Testis (tissue), 3 donors: ENCODE results near the gene TTC23L. TPM values are rescaled to one million over a fixed set of nuclear protein-coding genes. Genes with fewer than 3 reads are reported as not detected.

Experiments used
- DNase-seq: peaks from one replicate; pipeline ENCODE4 v3.0.0-alpha.2; 2019
- H3K27ac ChIP-seq, 2 donors: fragments of 200-600 bp; sonication (generic); one replicate each; pipeline ENCODE4 v1.5.1; 2019
- H3K27me3 ChIP-seq: fragments of 200-600 bp; sonication (generic); one replicate; pipeline ENCODE4 v1.5.1; 2019
- H3K36me3 ChIP-seq: fragments of 200-600 bp; sonication (generic); one replicate; pipeline ENCODE4 v1.5.1; 2017; ENCODE audit warnings: low read depth; ENCODE audit errors: missing control alignments
- H3K4me1 ChIP-seq: fragments of 200-600 bp; sonication (generic); one replicate; pipeline ENCODE4 v1.5.1; 2019
- H3K4me3 ChIP-seq, 2 donors: fragments of 200-600 bp; sonication (generic); one replicate each; pipeline ENCODE4 v1.5.1; 2017 to 2019
- H3K9me3 ChIP-seq: fragments of 200-600 bp; sonication (generic); one replicate; pipeline ENCODE4 v1.5.1; 2017
- POLR2A ChIP-seq: fragments of 450-650 bp; IDR thresholded peaks from one replicate; pipeline ENCODE4 v1.6.1; 2017; ENCODE audit warnings: antibody characterized with exemption, mild to moderate bottlenecking, moderate library complexity
- WGBS, 2 donors: methylation state at CpG; one replicate each; pipeline ENCODE4 v1.1.5; 2018; 5-methylcytosine and 5-hydroxymethylcytosine counted together
- intact Hi-C: fragments of 100-400 bp; cut with DNase I; formaldehyde crosslinking; loops from one replicate; pipeline ENCODE4 v1.15.1; 2023; ENCODE audit warnings: low total_unique reads
- polyA plus RNA-seq: library from polyadenylated mRNA; stranded (reverse); fragments of 350-450 nt; fragmentation: Illumina TruSeq; extraction: RNeasy Lipid Tissue Mini Kit (QIAGEN cat#74804); gene quantifications from one replicate; pipeline ENCODE4 v1.2.3, GENCODE V29; 2014; ENCODE audit warnings: low read depth, low replicate concordance; ENCODE audit not compliant: insufficient read depth
- total RNA-seq, 2 donors: library from RNA; depleted of rRNA; stranded (reverse); fragments of >200 nt; gene quantifications; one replicate each; pipeline ENCODE4 v1.2.3, GENCODE V29; 2016
- TF ChIP-seq, protein P1 (sequence below), 3 experiments: fragments of 450-650 bp in 2 of 3; fragments of 200-600 bp in 1 of 3; sonication (generic) in 1 of 3; IDR thresholded peaks; one replicate each; pipeline ENCODE4 v1.5.1; 2016 to 2019; ENCODE audit warnings: antibody characterized with exemption in 3 of 3, mild to moderate bottlenecking in 2 of 3, moderate library complexity in 1 of 3

TTC23L gene
- total and polyA plus RNA-seq, 3 donors from 2014 or later = 16.9 to 60.6 (median 28.2) TPM

DNA sequence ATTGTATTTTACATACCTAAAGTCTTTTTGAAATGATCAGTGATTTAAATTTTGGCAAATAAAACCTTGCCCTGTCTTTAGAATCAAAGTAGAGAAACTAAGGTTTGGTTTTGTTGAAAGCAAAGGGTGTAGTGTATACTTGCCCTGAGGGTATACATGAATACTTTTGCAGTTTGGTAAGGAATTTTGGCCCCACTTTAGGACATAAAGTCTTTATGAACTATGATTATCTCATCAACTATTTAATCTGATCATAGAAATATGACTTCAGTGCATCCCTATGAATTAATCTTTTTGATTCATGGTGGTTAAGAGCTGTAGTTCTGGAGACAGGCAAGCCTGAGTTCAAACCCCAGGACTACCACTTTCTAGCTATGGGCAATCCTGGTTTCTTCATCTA lies 58.7 kb downstream of the TTC23L start:
- H3K36me3 ChIP-seq = no peaks in the 10 kb centered on the region
- H3K4me1 ChIP-seq = no peaks in the 10 kb centered on the region
- H3K9me3 ChIP-seq = no peaks in the 10 kb centered on the region
- intact Hi-C loops = loop anchor here (5.0 kb wide), 1 partner anchor 410 kb away; no protein-coding TSS in a partner anchor
- TF ChIP-seq POLR2A = no peak
- TF ChIP-seq, protein P1, sequence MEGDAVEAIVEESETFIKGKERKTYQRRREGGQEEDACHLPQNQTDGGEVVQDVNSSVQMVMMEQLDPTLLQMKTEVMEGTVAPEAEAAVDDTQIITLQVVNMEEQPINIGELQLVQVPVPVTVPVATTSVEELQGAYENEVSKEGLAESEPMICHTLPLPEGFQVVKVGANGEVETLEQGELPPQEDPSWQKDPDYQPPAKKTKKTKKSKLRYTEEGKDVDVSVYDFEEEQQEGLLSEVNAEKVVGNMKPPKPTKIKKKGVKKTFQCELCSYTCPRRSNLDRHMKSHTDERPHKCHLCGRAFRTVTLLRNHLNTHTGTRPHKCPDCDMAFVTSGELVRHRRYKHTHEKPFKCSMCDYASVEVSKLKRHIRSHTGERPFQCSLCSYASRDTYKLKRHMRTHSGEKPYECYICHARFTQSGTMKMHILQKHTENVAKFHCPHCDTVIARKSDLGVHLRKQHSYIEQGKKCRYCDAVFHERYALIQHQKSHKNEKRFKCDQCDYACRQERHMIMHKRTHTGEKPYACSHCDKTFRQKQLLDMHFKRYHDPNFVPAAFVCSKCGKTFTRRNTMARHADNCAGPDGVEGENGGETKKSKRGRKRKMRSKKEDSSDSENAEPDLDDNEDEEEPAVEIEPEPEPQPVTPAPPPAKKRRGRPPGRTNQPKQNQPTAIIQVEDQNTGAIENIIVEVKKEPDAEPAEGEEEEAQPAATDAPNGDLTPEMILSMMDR (IDR thresholded peaks at IDR 0.05) = no peak
- no peak overlapping the region for H3K4me3 ChIP-seq
- H3K27me3 ChIP-seq = no peaks in the 10 kb centered on the region
- no peak for DNase-seq
- H3K27ac ChIP-seq = no peak overlapping the region

DNA sequence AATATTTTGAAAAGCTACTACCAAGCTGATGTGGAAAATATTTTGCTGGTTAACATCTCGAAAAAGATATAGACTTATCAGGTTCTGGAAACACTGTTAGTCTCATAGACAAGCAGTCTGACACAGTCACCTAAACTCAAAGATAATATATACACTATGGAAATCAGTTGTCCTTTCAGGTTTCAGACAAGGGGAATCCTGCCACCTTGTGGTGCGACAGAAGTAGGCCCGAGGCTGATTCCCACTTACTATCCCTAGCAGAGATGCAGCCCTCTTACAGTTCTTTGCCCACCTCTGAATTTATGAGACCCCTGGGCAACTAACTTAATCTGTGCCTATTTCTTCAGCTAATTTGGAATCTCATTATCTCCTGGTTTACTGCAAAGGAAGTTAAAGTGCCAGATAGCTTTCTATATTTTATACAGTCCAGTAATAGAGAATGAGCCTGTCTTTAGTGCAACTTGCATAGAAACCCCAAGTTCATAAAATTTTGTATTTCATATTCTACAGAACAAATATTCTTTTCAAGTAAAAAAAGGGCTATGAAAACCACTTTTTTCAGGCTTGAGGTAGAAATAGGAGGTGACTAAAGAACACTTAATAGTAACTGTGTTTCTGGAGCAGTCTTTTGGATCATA lies 59.4 kb downstream of the TTC23L start:
- Histone ChIP-seq H3K27me3 (no peaks in the 10 kb centered on the region), H3K36me3 (no peaks in the 10 kb centered on the region), H3K4me3 (no peak overlapping the region), H3K4me1 (no peaks in the 10 kb centered on the region), H3K9me3 (no peaks in the 10 kb centered on the region), H3K27ac (no peak overlapping the region)
- intact Hi-C loops = loop anchor here (5.0 kb wide), 1 partner anchor 411 kb away; no protein-coding TSS in a partner anchor
- peak; percentile 85 for DNase-seq
- WGBS, 2 donors = 17 to 29% methylated on average over 3 of the region's 3 CpGs
- no peak for TF ChIP-seq POLR2A
- TF ChIP-seq, protein P1 (IDR thresholded peaks at IDR 0.05) = peak; percentile 79 to 83 (median 82)

DNA sequence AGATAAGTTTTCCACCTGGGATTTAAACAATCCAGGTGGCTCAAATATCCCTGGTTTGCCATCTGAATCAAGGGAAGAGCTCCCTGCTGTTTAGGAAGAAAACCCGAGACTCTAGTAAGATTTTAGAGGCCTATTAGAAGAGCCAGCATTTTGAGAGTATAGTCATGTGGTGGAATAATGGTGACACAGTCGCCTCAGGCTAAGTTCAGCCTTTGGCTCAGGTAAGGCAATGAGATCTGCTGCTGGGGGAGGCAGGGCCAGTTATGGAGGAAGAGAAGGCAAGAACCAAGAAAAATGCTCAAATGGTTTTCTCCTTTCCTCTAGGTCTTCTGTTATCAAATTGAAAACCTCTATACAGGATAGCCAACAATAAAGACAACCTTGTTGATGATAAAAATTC lies 60.1 kb downstream of the TTC23L start:
- Histone ChIP-seq H3K9me3 (no peaks in the 10 kb centered on the region), H3K36me3 (no peaks in the 10 kb centered on the region), H3K27me3 (no peaks in the 10 kb centered on the region), H3K4me3 (no peak overlapping the region), H3K27ac (no peak overlapping the region), H3K4me1 (no peaks in the 10 kb centered on the region)
- 85 to 93% methylated on average over 2 of the region's 2 CpGs for WGBS, 2 donors
- no peak for DNase-seq
- intact Hi-C loops = loop anchor here (5.0 kb wide), 1 partner anchor 412 kb away; no protein-coding TSS in a partner anchor
- TF ChIP-seq, protein P1 (IDR thresholded peaks at IDR 0.05) = no peak
- TF ChIP-seq POLR2A = no peak

DNA sequence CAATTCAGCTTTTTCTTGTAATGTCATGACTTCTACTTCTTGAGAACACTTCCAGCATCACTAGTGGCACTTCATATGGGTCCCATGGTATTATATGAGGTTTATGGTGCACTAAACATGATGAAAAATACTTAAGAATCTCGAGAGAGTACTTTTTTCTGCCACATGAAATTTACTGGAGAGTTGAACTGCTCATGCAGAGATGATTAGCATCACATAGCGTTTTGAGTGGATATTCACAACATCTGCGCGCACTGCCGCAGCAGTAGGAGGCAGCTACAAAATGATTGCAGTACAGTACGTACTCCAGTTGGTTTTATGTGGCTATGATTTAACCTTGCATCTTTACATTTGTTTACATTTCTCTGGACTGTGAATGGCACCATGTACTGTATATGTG lies 61.7 kb downstream of the TTC23L start:
- Histone ChIP-seq H3K27me3 (no peaks in the 10 kb centered on the region), H3K27ac (no peak overlapping the region), H3K9me3 (no peaks in the 10 kb centered on the region), H3K4me3 (no peak overlapping the region), H3K4me1 (no peaks in the 10 kb centered on the region), H3K36me3 (no peaks in the 10 kb centered on the region)
- DNase-seq = no peak
- TF ChIP-seq, protein P1 (IDR thresholded peaks at IDR 0.05) = no peak
- intact Hi-C loops = loop anchor here (5.0 kb wide), 1 partner anchor 423 kb away; no protein-coding TSS in a partner anchor
- WGBS, 2 donors = 92 to 93% methylated on average over 6 of the region's 6 CpGs

DNA sequence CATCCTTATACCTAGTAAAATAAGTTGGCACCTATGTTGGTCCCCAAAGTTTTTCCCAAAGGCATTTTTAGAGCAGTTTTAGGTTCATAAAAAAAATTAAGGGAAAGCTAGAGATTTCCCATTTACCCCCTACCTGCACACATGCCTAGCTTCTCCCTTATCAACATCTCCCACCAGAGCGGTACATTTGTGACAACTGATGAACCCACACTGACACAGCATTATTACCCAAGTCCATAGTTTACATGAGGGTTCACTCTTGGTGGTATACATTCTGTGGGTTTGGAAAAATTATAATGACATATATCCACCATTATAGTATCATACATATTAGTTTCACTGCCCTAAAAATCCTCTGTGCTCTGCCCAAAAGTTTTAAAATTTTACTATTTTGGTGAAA lies 64.3 kb downstream of the TTC23L start:
- intact Hi-C loops = loop anchor here (5.0 kb wide), 1 partner anchor 426 kb away; no protein-coding TSS in a partner anchor
- 80 to 90% methylated on average over 1 of the region's 1 CpG for WGBS, 2 donors
- H3K4me1 ChIP-seq = peaks cover under 1% of the 10 kb centered on the region
- H3K9me3 ChIP-seq = no peaks in the 10 kb centered on the region
- H3K27ac ChIP-seq = no peak overlapping the region
- TF ChIP-seq, protein P1 (IDR thresholded peaks at IDR 0.05) = no peak
- TF ChIP-seq POLR2A = no peak
- H3K4me3 ChIP-seq = no peak overlapping the region
- H3K36me3 ChIP-seq = no peaks in the 10 kb centered on the region
- no peaks in the 10 kb centered on the region for H3K27me3 ChIP-seq
- no peak for DNase-seq
